ENCODE data around the gene C21orf58. TPM values are rescaled to one million over a fixed set of nuclear protein-coding genes. Genes with fewer than 3 reads are reported as not detected.

Gene C21orf58
- total RNA-seq, 1 experiment from 2014 or later = 12.7 TPM

GRCh38 chr21:46328151-46328550 lies 4.5 kb upstream of the C21orf58 start:
- TF ChIP-seq REST (IDR thresholded peaks at IDR 0.05; ENCODE audit: insufficient read depth in 1 of 2, low read depth in 2 of 2, low read length in 1 of 2) (no peak), POLR2AphosphoS5 (IDR thresholded peaks at IDR 0.05; ENCODE audit: low read depth, low read length) (no peak), CTCF (IDR thresholded peaks at IDR 0.05) (no peak), TCF7L2 (IDR thresholded peaks at IDR 0.05; ENCODE audit: low read depth, low read length) (no peak), SIN3A (IDR thresholded peaks at IDR 0.05; ENCODE audit: borderline replicate concordance, insufficient read depth, low read depth, low read length) (no peak)
- no peaks in the 10 kb centered on the region for H3K9me3 ChIP-seq (ENCODE audit: control insufficient read depth, insufficient read depth, low read depth, low read length)
- no peak overlapping the region for H3K27ac ChIP-seq (ENCODE audit: low read length)
- peaks cover 12% of the 10 kb centered on the region; the same call in 1 of the 2 replicates for H3K4me1 ChIP-seq (ENCODE audit: control insufficient read depth, insufficient read depth, low read length)
- POLR2A ChIA-PET = no interaction called here
- no peaks in the 10 kb centered on the region for H3K27me3 ChIP-seq (ENCODE audit: control insufficient read depth, insufficient read depth, low read length)
- in situ Hi-C loops (cut with HindIII; ENCODE audit: low pct_unique_long_range_greater_than_20kb, low sequenced_read_pairs) (no loop called here), intact Hi-C loops (cut with micrococcal nuclease; ENCODE audit: unreplicated experiment) (no loop called here)
- DNase-seq (ENCODE audit: low read depth, low spot score) (no peak), ATAC-seq (no peak)
- CTCF ChIA-PET = no interaction called here
- peaks cover 2% of the 10 kb centered on the region; the same call in 1 of the 2 replicates for H3K36me3 ChIP-seq (ENCODE audit: control insufficient read depth, insufficient read depth, low read length)
- BruUV-seq (replicated peaks) = no TSS peak
- H3K4me3 ChIP-seq (ENCODE audit: low read depth in 2 of 2, low read length in 2 of 2) = no peak overlapping the region

DNA sequence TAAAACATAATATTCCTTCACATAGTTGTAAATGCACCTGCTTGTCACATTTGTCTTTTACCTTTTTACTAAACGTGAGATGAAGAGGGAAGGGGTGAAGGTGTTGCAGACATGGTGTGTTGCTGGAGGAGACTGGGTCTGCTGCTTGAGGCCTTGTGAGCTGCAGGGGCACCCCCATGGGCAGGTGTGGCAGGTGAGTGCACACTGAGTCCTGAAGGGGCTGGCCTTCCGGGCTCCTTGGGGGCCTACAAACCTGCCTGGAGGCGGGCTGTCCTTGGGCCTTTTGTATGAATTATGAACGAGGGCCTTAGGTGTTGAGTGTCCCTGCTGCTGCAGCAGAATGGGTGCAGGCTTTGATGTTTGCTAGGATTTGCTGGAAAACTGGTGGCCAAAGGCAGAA lies 4.0 kb upstream of the C21orf58 start:
- peaks cover 12% of the 10 kb centered on the region; the same call in 1 of the 2 replicates for H3K4me1 ChIP-seq (ENCODE audit: control insufficient read depth, insufficient read depth, low read length)
- POLR2A ChIA-PET = no interaction called here
- no peak overlapping the region for H3K27ac ChIP-seq (ENCODE audit: low read length)
- intact Hi-C loops (cut with micrococcal nuclease; ENCODE audit: unreplicated experiment) = no loop called here
- in situ Hi-C loops (cut with HindIII; ENCODE audit: low pct_unique_long_range_greater_than_20kb, low sequenced_read_pairs) = no loop called here
- H3K4me3 ChIP-seq (ENCODE audit: low read depth in 2 of 2, low read length in 2 of 2) = no peak overlapping the region
- CTCF ChIA-PET = no interaction called here
- DNase-seq (ENCODE audit: low read depth, low spot score) (no peak), ATAC-seq (no peak)
- H3K9me3 ChIP-seq (ENCODE audit: control insufficient read depth, insufficient read depth, low read depth, low read length) = no peaks in the 10 kb centered on the region
- BruUV-seq (replicated peaks) = no TSS peak
- TF ChIP-seq TCF7L2 (IDR thresholded peaks at IDR 0.05; ENCODE audit: low read depth, low read length) (no peak), POLR2AphosphoS5 (IDR thresholded peaks at IDR 0.05; ENCODE audit: low read depth, low read length) (no peak), REST (IDR thresholded peaks at IDR 0.05; ENCODE audit: insufficient read depth in 1 of 2, low read depth in 2 of 2, low read length in 1 of 2) (no peak)
- no peaks in the 10 kb centered on the region for H3K27me3 ChIP-seq (ENCODE audit: control insufficient read depth, insufficient read depth, low read length)
- peaks cover 2% of the 10 kb centered on the region; the same call in 1 of the 2 replicates for H3K36me3 ChIP-seq (ENCODE audit: control insufficient read depth, insufficient read depth, low read length)

Data from Panc1 (cell line).